ENCODE data around the gene OSER1.

DNA sequence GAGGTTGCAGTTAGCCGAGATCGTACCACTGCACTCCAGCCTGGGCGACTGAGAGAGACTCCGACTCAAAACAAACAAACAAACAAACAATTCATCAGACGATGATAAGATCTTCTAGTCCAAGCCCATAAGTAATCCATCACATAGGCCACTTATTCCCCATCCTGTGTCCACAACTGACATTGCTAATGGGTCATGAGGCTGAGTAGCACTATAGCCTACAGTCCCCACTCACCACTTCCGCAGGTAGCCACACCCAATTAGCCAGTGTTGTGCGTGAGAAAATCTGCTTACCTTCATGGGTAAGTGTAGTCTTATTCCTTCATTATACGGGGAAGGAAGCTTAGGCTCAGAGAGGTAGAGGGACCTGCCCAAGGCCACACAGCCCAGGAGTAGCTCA lies 36.7 kb downstream of the OSER1 start:
- TF ChIP-seq, protein P1, sequence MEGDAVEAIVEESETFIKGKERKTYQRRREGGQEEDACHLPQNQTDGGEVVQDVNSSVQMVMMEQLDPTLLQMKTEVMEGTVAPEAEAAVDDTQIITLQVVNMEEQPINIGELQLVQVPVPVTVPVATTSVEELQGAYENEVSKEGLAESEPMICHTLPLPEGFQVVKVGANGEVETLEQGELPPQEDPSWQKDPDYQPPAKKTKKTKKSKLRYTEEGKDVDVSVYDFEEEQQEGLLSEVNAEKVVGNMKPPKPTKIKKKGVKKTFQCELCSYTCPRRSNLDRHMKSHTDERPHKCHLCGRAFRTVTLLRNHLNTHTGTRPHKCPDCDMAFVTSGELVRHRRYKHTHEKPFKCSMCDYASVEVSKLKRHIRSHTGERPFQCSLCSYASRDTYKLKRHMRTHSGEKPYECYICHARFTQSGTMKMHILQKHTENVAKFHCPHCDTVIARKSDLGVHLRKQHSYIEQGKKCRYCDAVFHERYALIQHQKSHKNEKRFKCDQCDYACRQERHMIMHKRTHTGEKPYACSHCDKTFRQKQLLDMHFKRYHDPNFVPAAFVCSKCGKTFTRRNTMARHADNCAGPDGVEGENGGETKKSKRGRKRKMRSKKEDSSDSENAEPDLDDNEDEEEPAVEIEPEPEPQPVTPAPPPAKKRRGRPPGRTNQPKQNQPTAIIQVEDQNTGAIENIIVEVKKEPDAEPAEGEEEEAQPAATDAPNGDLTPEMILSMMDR (IDR thresholded peaks at IDR 0.05), result no peak
- TF ChIP-seq POLR2A (IDR thresholded peaks at IDR 0.05), result no peak

Data from right lobe of liver (tissue), 4 donors.